Loucy (cell line): ENCODE results near the gene HPGDS.

Experiments
- H2AFZ ChIP-seq: fragments of 200-600 bp; sonication (generic); 2 replicates; pipeline ENCODE4 v1.6.0; 2016; ENCODE audit warnings: antibody characterized with exemption, mild to moderate bottlenecking, low read length, moderate library complexity
- H3F3A ChIP-seq: fragments of 200-600 bp; 2 replicates; pipeline ENCODE4 v1.6.0; 2016; ENCODE audit warnings: antibody characterized with exemption, low read depth, mild to moderate bottlenecking
- H3K27me3 ChIP-seq: fragments of 200-600 bp; sonication (generic); 2 replicates; pipeline ENCODE4 v1.6.1; 2014; ENCODE audit warnings: low read length, mild to moderate bottlenecking; ENCODE audit not compliant: insufficient read depth, poor library complexity, severe bottlenecking
- H3K36me3 ChIP-seq: fragments of 200-600 bp; sonication (generic); 2 replicates; pipeline ENCODE4 v1.6.1; 2016; ENCODE audit warnings: low read length; ENCODE audit not compliant: insufficient read depth
- H3K4me1 ChIP-seq: fragments of 200-600 bp; sonication (generic); 2 replicates; pipeline ENCODE4 v1.5.1; 2014; ENCODE audit warnings: low read length, mild to moderate bottlenecking; ENCODE audit not compliant: insufficient read depth, poor library complexity, severe bottlenecking
- H3K4me2 ChIP-seq: fragments of 200-600 bp; sonication (generic); 2 replicates; pipeline ENCODE4 v1.6.0; 2014; ENCODE audit warnings: antibody characterized with exemption, low read length, low read depth, mild to moderate bottlenecking; ENCODE audit not compliant: poor library complexity, severe bottlenecking
- H3K4me3 ChIP-seq: fragments of 200-600 bp; sonication (generic); 2 replicates; pipeline ENCODE4 v1.5.1; 2014; ENCODE audit warnings: low read length, mild to moderate bottlenecking, mixed read lengths; ENCODE audit not compliant: poor library complexity, severe bottlenecking
- H3K79me2 ChIP-seq: fragments of 200-600 bp; sonication (generic); 2 replicates; pipeline ENCODE4 v1.6.1; 2014; ENCODE audit warnings: low read length; ENCODE audit not compliant: insufficient read depth
- H3K9ac ChIP-seq: fragments of 200-600 bp; sonication (generic); 2 replicates; pipeline ENCODE4 v1.6.0; 2014; ENCODE audit warnings: mild to moderate bottlenecking, low read depth, low read length, moderate library complexity; ENCODE audit not compliant: poor library complexity, severe bottlenecking
- H3K9me2 ChIP-seq: fragments of 200-600 bp; sonication (generic); replicated peaks from 2 replicates; pipeline ENCODE4 v1.6.1; 2016; ENCODE audit warnings: low read depth, low read length, mixed read lengths
- H3K9me3 ChIP-seq: fragments of 200-600 bp; sonication (generic); 2 replicates; pipeline ENCODE4 v1.6.1; 2014; ENCODE audit warnings: mild to moderate bottlenecking, antibody characterized with exemption, low read length, low read depth; ENCODE audit not compliant: insufficient read depth
- H4K20me1 ChIP-seq: fragments of 200-600 bp; sonication (generic); 2 replicates; pipeline ENCODE4 v1.6.0; 2014; ENCODE audit warnings: antibody characterized with exemption, low read length, mild to moderate bottlenecking; ENCODE audit not compliant: insufficient read depth, poor library complexity, severe bottlenecking
- EZH2phosphoT487 ChIP-seq: fragments of 200-600 bp; IDR thresholded peaks from 2 replicates; pipeline ENCODE4 v1.6.1; 2018; ENCODE audit warnings: antibody characterized with exemption, mild to moderate bottlenecking, moderate library complexity, borderline replicate concordance
- TF ChIP-seq, protein P1 (sequence below): fragments of 200-600 bp; sonication (generic); conservative IDR thresholded peaks from 2 replicates; pipeline ENCODE4 v1.5.1; 2014; ENCODE audit warnings: mild to moderate bottlenecking, antibody characterized with exemption, low read length

The HPGDS gene

DNA sequence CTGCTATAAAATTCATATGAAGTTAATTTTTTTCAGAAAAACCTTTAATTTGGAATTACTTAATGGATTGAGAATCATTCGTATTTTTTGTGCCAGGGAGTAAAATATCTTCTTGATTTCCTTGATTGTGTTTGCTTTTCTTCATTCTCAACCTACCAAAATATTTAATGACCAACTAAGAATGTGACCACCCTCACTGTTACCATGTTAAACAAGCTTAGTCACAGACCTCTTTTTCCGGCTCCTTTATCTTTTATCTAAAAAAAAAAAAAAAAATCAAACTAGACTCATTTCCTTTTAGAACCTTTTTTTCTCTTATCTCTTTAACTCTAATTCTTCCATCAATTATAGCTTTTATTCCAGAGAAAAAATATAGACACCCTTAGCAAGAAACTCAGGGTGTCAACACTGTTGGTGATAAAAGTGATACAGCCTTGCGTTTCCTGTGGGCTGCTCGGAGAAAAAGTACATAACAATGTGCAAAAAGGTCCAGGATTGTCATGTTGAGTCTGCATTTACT lies 20.6 kb upstream of the HPGDS start:
- Histone ChIP-seq H3K4me1 (peaks cover 26% of the 10 kb centered on the region), H3K4me2 (peak overlapping the region; percentile 30), H3K27me3 (no peaks in the 10 kb centered on the region), H4K20me1 (no peaks in the 10 kb centered on the region), H3K9me2 (no peaks in the 10 kb centered on the region), H3K79me2 (no peaks in the 10 kb centered on the region), H3F3A (peaks cover 3% of the 10 kb centered on the region; the same call in 1 of the 2 replicates), H3K9me3 (peaks cover 3% of the 10 kb centered on the region; the same call in 1 of the 2 replicates), H3K36me3 (no peaks in the 10 kb centered on the region), H3K9ac (no peak overlapping the region), H3K4me3 (no peak overlapping the region), H2AFZ (peak overlapping the region; percentile 45)
- TF ChIP-seq EZH2phosphoT487 = no peak
- TF ChIP-seq, protein P1, sequence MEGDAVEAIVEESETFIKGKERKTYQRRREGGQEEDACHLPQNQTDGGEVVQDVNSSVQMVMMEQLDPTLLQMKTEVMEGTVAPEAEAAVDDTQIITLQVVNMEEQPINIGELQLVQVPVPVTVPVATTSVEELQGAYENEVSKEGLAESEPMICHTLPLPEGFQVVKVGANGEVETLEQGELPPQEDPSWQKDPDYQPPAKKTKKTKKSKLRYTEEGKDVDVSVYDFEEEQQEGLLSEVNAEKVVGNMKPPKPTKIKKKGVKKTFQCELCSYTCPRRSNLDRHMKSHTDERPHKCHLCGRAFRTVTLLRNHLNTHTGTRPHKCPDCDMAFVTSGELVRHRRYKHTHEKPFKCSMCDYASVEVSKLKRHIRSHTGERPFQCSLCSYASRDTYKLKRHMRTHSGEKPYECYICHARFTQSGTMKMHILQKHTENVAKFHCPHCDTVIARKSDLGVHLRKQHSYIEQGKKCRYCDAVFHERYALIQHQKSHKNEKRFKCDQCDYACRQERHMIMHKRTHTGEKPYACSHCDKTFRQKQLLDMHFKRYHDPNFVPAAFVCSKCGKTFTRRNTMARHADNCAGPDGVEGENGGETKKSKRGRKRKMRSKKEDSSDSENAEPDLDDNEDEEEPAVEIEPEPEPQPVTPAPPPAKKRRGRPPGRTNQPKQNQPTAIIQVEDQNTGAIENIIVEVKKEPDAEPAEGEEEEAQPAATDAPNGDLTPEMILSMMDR = no peak

DNA sequence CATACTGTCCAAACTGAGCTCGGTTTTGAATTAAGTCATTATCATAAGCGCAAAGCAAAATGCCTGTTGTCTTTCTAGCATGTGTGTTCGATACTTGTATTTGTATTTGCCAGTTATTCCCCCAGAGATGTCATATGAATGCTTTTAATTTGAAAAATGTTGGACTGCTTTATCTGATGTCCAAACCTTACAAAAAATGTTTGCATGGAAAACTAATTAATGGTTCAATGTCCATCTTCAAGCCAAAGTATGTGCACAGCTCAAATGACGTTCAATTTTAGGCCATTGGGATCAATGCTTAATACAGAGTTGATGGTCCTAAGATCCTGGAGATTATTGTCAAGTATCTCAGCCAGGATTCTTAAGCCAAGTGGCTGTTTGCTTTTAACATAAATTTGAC lies 17.2 kb upstream of the HPGDS start:
- no peak overlapping the region for H2AFZ ChIP-seq
- no peaks in the 10 kb centered on the region for H4K20me1 ChIP-seq
- H3K36me3 ChIP-seq = no peaks in the 10 kb centered on the region
- no peaks in the 10 kb centered on the region for H3K9me3 ChIP-seq
- H3K79me2 ChIP-seq = no peaks in the 10 kb centered on the region
- TF ChIP-seq EZH2phosphoT487 = no peak
- TF ChIP-seq, protein P1 = no peak
- no peaks in the 10 kb centered on the region for H3K9me2 ChIP-seq
- H3F3A ChIP-seq = peaks cover 3% of the 10 kb centered on the region; the same call in 1 of the 2 replicates
- H3K4me3 ChIP-seq = no peak overlapping the region
- no peak overlapping the region for H3K4me2 ChIP-seq
- H3K9ac ChIP-seq = no peak overlapping the region
- peaks cover 24% of the 10 kb centered on the region for H3K4me1 ChIP-seq
- H3K27me3 ChIP-seq = no peaks in the 10 kb centered on the region

DNA sequence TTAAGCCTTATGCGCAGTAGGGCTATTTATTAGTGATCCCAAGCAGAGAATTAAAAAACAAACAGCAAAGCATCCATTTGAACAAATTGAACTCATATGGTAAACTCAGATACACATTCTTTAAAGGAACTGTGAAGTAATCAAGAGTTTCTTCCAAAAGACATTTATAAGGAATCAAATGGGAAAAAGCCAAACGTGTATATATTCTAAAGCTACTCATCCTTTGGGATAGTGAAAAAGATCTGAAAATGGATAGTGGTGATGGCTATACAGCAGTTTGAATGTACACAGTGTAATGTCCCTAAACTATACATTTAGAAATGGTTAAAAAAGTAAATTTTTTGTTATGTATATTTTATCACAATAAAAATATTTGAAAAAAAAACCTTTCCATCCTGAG lies 16.6 kb upstream of the HPGDS start:
- Histone ChIP-seq H3K36me3 (no peaks in the 10 kb centered on the region), H2AFZ (no peak overlapping the region)
- TF ChIP-seq, protein P1 = no peak
- TF ChIP-seq EZH2phosphoT487 = no peak

More for the DNA sequence above, 16.6 kb upstream of the HPGDS start:
- Histone ChIP-seq H3K9me2 (no peaks in the 10 kb centered on the region), H3K27me3 (no peaks in the 10 kb centered on the region), H3K4me1 (peaks cover 26% of the 10 kb centered on the region), H4K20me1 (no peaks in the 10 kb centered on the region), H3K4me3 (no peak overlapping the region), H3K9ac (no peak overlapping the region), H3K9me3 (no peaks in the 10 kb centered on the region), H3K4me2 (no peak overlapping the region), H3F3A (peaks cover 3% of the 10 kb centered on the region; the same call in 1 of the 2 replicates), H3K79me2 (no peaks in the 10 kb centered on the region)
